Neutrophil (primary cell): ENCODE measurements around the gene PILRA.
"Not testable (repeated sequence)": the region's sequence is repeated elsewhere in the genome, so short reads cannot be mapped to it uniquely, and the experiment has no call there.

ENCODE experiments used
- H3K27ac ChIP-seq: fragments of 200-600 bp; sonication (generic); 2 replicates; pipeline ENCODE4 v1.5.1; 2016; ENCODE audit warnings: mild to moderate bottlenecking, moderate library complexity
- H3K27me3 ChIP-seq: fragments of 200-600 bp; sonication (generic); 2 replicates; pipeline ENCODE4 v1.6.0; 2016; ENCODE audit warnings: mild to moderate bottlenecking
- H3K36me3 ChIP-seq: fragments of 200-600 bp; sonication (generic); 2 replicates; pipeline ENCODE4 v1.5.1; 2017
- H3K4me1 ChIP-seq, 2 experiments: fragments of 200-600 bp in 1 of 2; sonication (generic) in 1 of 2; 1 replicate in 1 of 2; 2 replicates in 1 of 2; pipeline versions ENCODE4 v1.5.1 to v1.6.1; 2013 to 2016; ENCODE audit warnings: low read depth in 1 of 2, low read length in 1 of 2, mild to moderate bottlenecking in 1 of 2, moderate library complexity in 1 of 2; ENCODE audit not compliant: control insufficient read depth in 1 of 2, insufficient read depth in 1 of 2
- H3K4me3 ChIP-seq, 2 experiments: fragments of 200-600 bp in 1 of 2; sonication (generic) in 1 of 2; 1 replicate in 1 of 2; 2 replicates in 1 of 2; pipeline ENCODE4 v1.5.1; 2013 to 2016; ENCODE audit warnings: low read depth in 1 of 2, low read length in 1 of 2, mild to moderate bottlenecking in 1 of 2, moderate library complexity in 1 of 2
- H3K9me3 ChIP-seq: fragments of 200-600 bp; sonication (generic); 2 replicates; pipeline ENCODE4 v1.5.1; 2016
- CTCF ChIP-seq: fragments of 200-600 bp; sonication (generic); IDR thresholded peaks from 2 replicates; pipeline ENCODE4 v1.5.1; 2016; ENCODE audit warnings: antibody characterized with exemption

The PILRA gene

GRCh38 chr7:100373261-100373831 lies at the start of gene PILRA:
PILRA (plus strand) TSS chr7:100373487; CDS start chr7:100373657, 170 bp downstream.
- TF ChIP-seq CTCF, result peak; percentile 57
- peaks cover 42% of the 10 kb centered on the region for H3K36me3 ChIP-seq
- peak within 1 kb of the TSS; percentile 82 to 91 for H3K4me3 ChIP-seq
- peak within 1 kb of the TSS; percentile 100 for H3K27ac ChIP-seq
- peaks cover 89 to 100% of the 10 kb centered on the region in 2 experiments for H3K4me1 ChIP-seq
- no peaks in the 10 kb centered on the region for H3K9me3 ChIP-seq
- H3K27me3 ChIP-seq, result no peaks in the 10 kb centered on the region

GRCh38 chr7:100324194-100324593 lies 49.1 kb upstream of the PILRA start:
- H3K4me3 ChIP-seq, H3K4me1 ChIP-seq, H3K36me3 ChIP-seq, H3K9me3 ChIP-seq, H3K27ac ChIP-seq, H3K27me3 ChIP-seq: not testable (repeated sequence)

GRCh38 chr7:100325671-100326070 lies 47.6 kb upstream of the PILRA start:
- H3K4me3 ChIP-seq, H3K9me3 ChIP-seq, H3K27me3 ChIP-seq: not testable (repeated sequence)

GRCh38 chr7:100326914-100327313 lies 46.4 kb upstream of the PILRA start:
- H3K4me3 ChIP-seq, H3K36me3 ChIP-seq, H3K4me1 ChIP-seq, H3K27ac ChIP-seq, H3K9me3 ChIP-seq, H3K27me3 ChIP-seq: not testable (repeated sequence)

More at GRCh38 chr7:100325671-100326070, 47.6 kb upstream of the PILRA start:
- not testable (repeated sequence) for H3K27ac ChIP-seq, H3K36me3 ChIP-seq, H3K4me1 ChIP-seq

- Histone ChIP-seq H3K4me3 (peak overlapping the region; percentile 76 to 85), H3K27ac (peak overlapping the region; percentile 96), H3K4me1 (peaks cover 11% of the 10 kb centered on the region in 2 experiments)
- not testable (repeated sequence) for H3K9me3 ChIP-seq, H3K27me3 ChIP-seq, H3K36me3 ChIP-seq
- TF ChIP-seq CTCF, result peak; percentile 28
Observed at GRCh38 chr7:100335566-100336466, 37.5 kb upstream of the PILRA start.

- not testable (repeated sequence) for H3K27ac ChIP-seq, H3K9me3 ChIP-seq, H3K36me3 ChIP-seq, H3K4me3 ChIP-seq, H3K27me3 ChIP-seq
- H3K4me1 ChIP-seq, result peaks cover 11% of the 10 kb centered on the region in 2 experiments
Observed at GRCh38 chr7:100338083-100338696, 35.1 kb upstream of the PILRA start.

GRCh38 chr7:100341286-100341685 lies 32.0 kb upstream of the PILRA start:
- H3K9me3 ChIP-seq, H3K27me3 ChIP-seq, H3K4me3 ChIP-seq, H3K27ac ChIP-seq: not testable (repeated sequence)
- peaks cover 10 to 11% of the 10 kb centered on the region in 2 experiments for H3K4me1 ChIP-seq
- H3K36me3 ChIP-seq, result peaks cover 11% of the 10 kb centered on the region

GRCh38 chr7:100342765-100343164 lies 30.5 kb upstream of the PILRA start:
- H3K9me3 ChIP-seq, result no peaks in the 10 kb centered on the region
- no peaks in the 10 kb centered on the region for H3K27me3 ChIP-seq
- TF ChIP-seq CTCF, result no peak
- H3K4me3 ChIP-seq, result no peak overlapping the region
- H3K27ac ChIP-seq, result peak overlapping the region; percentile 31
- H3K36me3 ChIP-seq, result peaks cover 26% of the 10 kb centered on the region
- H3K4me1 ChIP-seq, result peaks cover 6% of the 10 kb centered on the region in 2 experiments

- H3K4me3 ChIP-seq, H3K27me3 ChIP-seq, H3K9me3 ChIP-seq, H3K4me1 ChIP-seq: not testable (repeated sequence)
- H3K27ac ChIP-seq, result peak overlapping the region; percentile 86
- peaks cover 26% of the 10 kb centered on the region for H3K36me3 ChIP-seq
Observed at GRCh38 chr7:100344124-100344559, 29.1 kb upstream of the PILRA start.
